ENCODE data around the gene LILRA6. TPM values are rescaled to one million over a fixed set of nuclear protein-coding genes. Genes with fewer than 3 reads are reported as not detected.
"Not testable (repeated sequence)": the region's sequence is repeated elsewhere in the genome, so short reads cannot be mapped to it uniquely, and the experiment has no call there.

Gene LILRA6
- total and polyA plus RNA-seq, 4 donors: 5.3 to 91.7 (median 16.4) TPM

- 52 to 69% methylated on average over 3 of the region's 3 CpGs for WGBS, 2 donors
- peaks cover 0 to 6% (median 0%) of the 10 kb centered on the region in 3 donors for H3K27me3 ChIP-seq (ENCODE audit: control insufficient read depth in 3 of 3, insufficient read depth in 3 of 3, low read length in 2 of 3)
- no peaks in the 10 kb centered on the region for H3K9me3 ChIP-seq (ENCODE audit: control insufficient read depth in 4 of 4, insufficient read depth in 3 of 4, low read length in 3 of 4)
- no peak for TF ChIP-seq CTCF (IDR thresholded peaks at IDR 0.05; ENCODE audit: control extremely low read depth, extremely low read depth)
- no peak overlapping the region for H3K9ac ChIP-seq (ENCODE audit: insufficient read depth in 1 of 2, low read length in 2 of 2)
- H3K4me3 ChIP-seq: no peak overlapping the region
- no peaks in the 10 kb centered on the region for H3K36me3 ChIP-seq (ENCODE audit: control insufficient read depth in 4 of 4, insufficient read depth in 4 of 4, low read length in 4 of 4)
- peaks cover 0 to 2% (median 0%) of the 10 kb centered on the region in 5 donors for H3K4me1 ChIP-seq (ENCODE audit: control insufficient read depth in 5 of 5, insufficient read depth in 5 of 5, low read length in 5 of 5)
- no peak overlapping the region for H3K27ac ChIP-seq (ENCODE audit: low read depth in 1 of 2, low read length in 1 of 2)
- no peak for DNase-seq
- no peak for ATAC-seq (ENCODE audit: insufficient read depth, low FRiP score)
Observed at GRCh38 chr19:54245936-54246335, 3.3 kb upstream of the LILRA6 start.

- H3K36me3 ChIP-seq (ENCODE audit: control insufficient read depth in 4 of 4, insufficient read depth in 4 of 4, low read length in 4 of 4); H3K27me3 ChIP-seq (ENCODE audit: control insufficient read depth in 3 of 3, insufficient read depth in 3 of 3, low read length in 2 of 3); H3K4me1 ChIP-seq (ENCODE audit: control insufficient read depth in 5 of 5, insufficient read depth in 5 of 5, low read length in 5 of 5); H3K9me3 ChIP-seq (ENCODE audit: control insufficient read depth in 4 of 4, insufficient read depth in 3 of 4, low read length in 3 of 4); DNase-seq; H3K4me3 ChIP-seq; H3K27ac ChIP-seq (ENCODE audit: low read depth in 1 of 2, low read length in 1 of 2); H3K9ac ChIP-seq (ENCODE audit: insufficient read depth in 1 of 2, low read length in 2 of 2); ATAC-seq (ENCODE audit: insufficient read depth, low FRiP score): not testable (repeated sequence)
- 37% methylated on average over 5 of the region's 8 CpGs; no CpG with 5 or more reads in 1 of the 2 donors for WGBS, 2 donors
Observed at GRCh38 chr19:54243809-54244208, 1.2 kb upstream of the LILRA6 start.

GRCh38 chr19:54242234-54242633 lies 356 bp downstream of the LILRA6 start:
- not testable (repeated sequence) for H3K9ac ChIP-seq (ENCODE audit: insufficient read depth in 1 of 2, low read length in 2 of 2); H3K27me3 ChIP-seq (ENCODE audit: control insufficient read depth in 3 of 3, insufficient read depth in 3 of 3, low read length in 2 of 3); H3K27ac ChIP-seq (ENCODE audit: low read depth in 1 of 2, low read length in 1 of 2); H3K4me3 ChIP-seq; ATAC-seq (ENCODE audit: insufficient read depth, low FRiP score); H3K36me3 ChIP-seq (ENCODE audit: control insufficient read depth in 4 of 4, insufficient read depth in 4 of 4, low read length in 4 of 4); DNase-seq; H3K4me1 ChIP-seq (ENCODE audit: control insufficient read depth in 5 of 5, insufficient read depth in 5 of 5, low read length in 5 of 5); H3K9me3 ChIP-seq (ENCODE audit: control insufficient read depth in 4 of 4, insufficient read depth in 3 of 4, low read length in 3 of 4)
- 57% methylated on average over 2 of the region's 4 CpGs; no CpG with 5 or more reads in 1 of the 2 donors for WGBS, 2 donors

GRCh38 chr19:54240372-54241336 lies 1.9 kb downstream of the LILRA6 start:
- not testable (repeated sequence) for H3K4me1 ChIP-seq (ENCODE audit: control insufficient read depth in 5 of 5, insufficient read depth in 5 of 5, low read length in 5 of 5); H3K9ac ChIP-seq (ENCODE audit: insufficient read depth in 1 of 2, low read length in 2 of 2); DNase-seq; H3K27me3 ChIP-seq (ENCODE audit: control insufficient read depth in 3 of 3, insufficient read depth in 3 of 3, low read length in 2 of 3); H3K4me3 ChIP-seq; ATAC-seq (ENCODE audit: insufficient read depth, low FRiP score); H3K9me3 ChIP-seq (ENCODE audit: control insufficient read depth in 4 of 4, insufficient read depth in 3 of 4, low read length in 3 of 4); H3K27ac ChIP-seq (ENCODE audit: low read depth in 1 of 2, low read length in 1 of 2); H3K36me3 ChIP-seq (ENCODE audit: control insufficient read depth in 4 of 4, insufficient read depth in 4 of 4, low read length in 4 of 4)
- WGBS, 2 donors: 61 to 77% methylated on average over 16 to 17 of the region's 22 CpGs

- H3K9ac ChIP-seq (ENCODE audit: insufficient read depth in 1 of 2, low read length in 2 of 2); H3K4me1 ChIP-seq (ENCODE audit: control insufficient read depth in 5 of 5, insufficient read depth in 5 of 5, low read length in 5 of 5); H3K4me3 ChIP-seq; H3K36me3 ChIP-seq (ENCODE audit: control insufficient read depth in 4 of 4, insufficient read depth in 4 of 4, low read length in 4 of 4); ATAC-seq (ENCODE audit: insufficient read depth, low FRiP score); DNase-seq; H3K9me3 ChIP-seq (ENCODE audit: control insufficient read depth in 4 of 4, insufficient read depth in 3 of 4, low read length in 3 of 4); H3K27ac ChIP-seq (ENCODE audit: low read depth in 1 of 2, low read length in 1 of 2); H3K27me3 ChIP-seq (ENCODE audit: control insufficient read depth in 3 of 3, insufficient read depth in 3 of 3, low read length in 2 of 3): not testable (repeated sequence)
- 70 to 87% methylated on average over 14 to 15 of the region's 21 CpGs for WGBS, 2 donors
Observed at GRCh38 chr19:54239491-54240371, 2.9 kb downstream of the LILRA6 start.
